GM18951 (cell line): ENCODE data around the gene PPFIA2.
"Not testable (repeated sequence)": the region's sequence is repeated elsewhere in the genome, so short reads cannot be mapped to it uniquely, and the experiment has no call there.

Experiments
- POLR2A ChIP-seq: IDR thresholded peaks from 4 replicates; pipeline ENCODE4 v1.6.1; 2011; ENCODE audit warnings: mild to moderate bottlenecking; ENCODE audit not compliant: insufficient read length, insufficient read depth; ENCODE audit errors: extremely low read depth
- in situ Hi-C: fragments of 300-500 bp; cut with MboI; formaldehyde crosslinking; loops from one replicate; pipeline ENCODE4 v1.12.0; 2022; ENCODE audit warnings: low sequenced_read_pairs, mixed read lengths, inconsistent platforms; ENCODE audit not compliant: unreplicated experiment

PPFIA2 gene

DNA sequence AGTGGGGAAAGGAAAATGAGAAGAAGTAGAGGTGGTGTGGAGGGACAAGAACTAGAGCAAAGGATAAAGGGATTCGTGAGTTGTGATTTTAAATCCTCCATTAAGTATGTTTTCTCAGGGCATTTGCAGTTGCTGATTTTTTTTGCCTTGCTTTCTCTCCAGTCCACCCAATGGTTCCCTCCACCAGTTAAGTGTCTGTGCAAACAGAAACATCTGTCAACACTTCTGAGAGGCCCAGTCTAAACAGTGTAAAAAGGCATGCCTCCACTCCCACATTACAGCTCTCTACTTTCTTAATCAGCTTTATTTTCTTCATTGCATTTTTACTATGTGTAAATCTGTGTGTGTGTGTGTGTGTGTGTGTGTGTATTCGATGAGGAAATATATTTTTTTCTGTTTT is 141.2 kb downstream of the PPFIA2 start:
- in situ Hi-C loops = no loop called here
- TF ChIP-seq POLR2A = no peak

GRCh38 chr12:81615026-81615588 is 144.0 kb downstream of the PPFIA2 start:
- no peak for TF ChIP-seq POLR2A
- in situ Hi-C loops = no loop called here

DNA sequence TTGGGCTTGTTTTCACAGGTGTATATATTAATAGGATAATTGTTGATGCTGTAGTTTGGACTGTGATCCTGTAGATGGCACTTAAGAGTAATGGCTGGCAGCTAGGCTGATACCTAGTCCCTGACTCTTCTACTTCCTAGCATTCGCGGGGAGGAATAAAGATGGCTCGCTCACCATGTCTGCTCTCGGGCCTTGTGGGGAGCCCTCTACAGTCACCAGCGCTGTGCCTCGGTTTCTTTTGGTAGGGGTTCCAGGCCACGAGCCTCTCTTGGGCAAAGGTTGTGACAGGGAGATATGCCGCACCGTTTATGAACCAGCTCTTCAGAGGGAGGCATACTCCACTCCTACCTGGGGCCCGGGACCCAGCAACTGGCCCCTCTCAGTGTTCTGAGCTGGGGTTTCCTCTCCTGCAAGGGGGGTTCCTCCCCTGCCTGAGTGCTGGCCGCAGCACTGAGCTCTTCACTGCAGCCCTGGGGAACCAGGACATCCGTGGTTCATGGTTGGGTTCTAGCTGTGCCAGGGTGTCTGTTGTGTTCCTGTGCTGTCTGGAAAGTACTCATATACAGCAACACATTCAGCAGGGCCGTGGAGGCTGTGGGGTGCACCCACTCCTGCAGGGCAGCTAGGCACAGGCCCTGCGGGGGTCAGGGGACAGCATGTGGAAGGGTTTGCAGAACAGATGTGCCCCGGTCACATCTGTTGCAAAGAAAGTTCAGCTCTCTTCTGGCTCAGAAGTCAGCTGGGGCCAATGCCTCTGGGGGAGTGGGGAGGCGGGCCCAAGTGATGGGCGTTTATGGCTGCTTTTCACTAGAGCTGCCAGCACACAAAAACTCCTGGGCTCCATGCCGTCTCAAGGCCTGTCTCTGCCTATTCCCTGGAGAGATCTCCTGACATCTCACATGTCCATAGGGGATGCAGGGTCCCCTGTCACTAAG is 147.9 kb downstream of the PPFIA2 start:
- in situ Hi-C loops = no loop called here
- no peak for TF ChIP-seq POLR2A

DNA sequence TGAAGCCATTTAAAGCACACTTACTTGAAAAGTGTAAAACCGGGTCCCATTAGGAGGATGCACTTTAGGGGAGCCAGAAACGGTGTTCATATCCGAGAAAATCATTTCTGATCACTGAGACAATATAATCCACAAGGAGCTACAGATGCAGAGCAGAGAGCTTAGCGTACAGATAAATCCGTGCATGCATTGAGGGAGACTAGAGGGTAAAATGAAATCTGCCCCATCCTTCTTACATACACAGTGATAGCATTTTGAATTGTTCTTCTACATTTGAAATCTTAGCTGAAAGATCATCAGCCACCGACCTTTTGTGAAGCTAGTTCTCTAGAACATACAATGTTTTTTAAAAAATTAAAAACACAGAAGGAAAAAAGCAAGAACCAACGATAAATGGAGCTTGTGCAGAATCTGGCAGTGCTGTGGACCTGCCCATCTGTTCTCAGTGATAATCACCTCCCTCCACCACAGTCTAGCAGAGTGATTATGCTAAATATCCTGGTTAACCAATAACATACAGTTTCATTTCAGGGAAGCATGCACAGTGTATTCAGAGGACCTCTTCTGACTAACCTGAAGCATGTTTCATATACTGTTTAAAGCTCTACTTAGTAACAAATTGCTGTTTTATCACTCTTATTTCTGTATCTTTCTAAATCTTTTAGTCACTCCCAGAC is 161.1 kb downstream of the PPFIA2 start:
- in situ Hi-C loops = no loop called here
- TF ChIP-seq POLR2A = no peak

DNA sequence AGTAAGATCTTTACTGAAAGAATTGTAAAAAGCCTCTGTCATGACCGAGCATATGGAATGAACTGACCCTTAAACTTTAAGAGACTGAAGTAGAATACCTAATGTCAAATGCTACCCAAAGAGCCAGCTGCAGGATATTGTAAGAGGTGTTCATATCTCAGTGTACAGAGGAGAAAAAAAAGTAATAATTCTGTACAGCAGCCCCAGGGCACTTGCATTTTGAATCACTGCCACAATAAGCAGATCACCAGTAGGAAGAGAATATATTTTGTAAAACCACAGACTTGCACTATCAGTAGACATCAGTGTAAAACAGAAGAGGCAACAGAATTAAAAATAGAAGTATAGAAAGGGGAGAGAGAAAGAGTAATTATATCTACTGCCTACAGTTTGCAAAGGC is 162.6 kb downstream of the PPFIA2 start:
- TF ChIP-seq POLR2A = no peak
- in situ Hi-C loops = no loop called here

DNA sequence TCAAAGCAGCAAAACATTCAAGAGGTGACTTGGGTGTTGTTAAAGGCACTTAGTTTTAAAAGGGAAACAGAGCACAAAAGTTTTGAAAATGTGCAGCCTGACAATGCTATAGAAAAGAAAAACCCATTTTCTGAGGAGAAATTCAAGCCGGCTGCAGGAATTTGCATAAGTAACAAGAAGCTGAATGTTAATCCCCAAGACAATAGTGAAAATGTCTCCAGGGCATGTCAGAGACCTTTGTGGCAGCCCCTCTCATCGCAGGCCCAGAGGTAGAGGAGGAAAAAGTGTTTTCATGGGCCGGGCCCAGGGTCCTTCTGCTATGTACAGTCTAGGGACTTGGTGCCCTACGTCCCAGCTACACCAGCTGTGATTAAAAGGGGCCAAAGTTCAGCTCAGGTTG is 167.9 kb downstream of the PPFIA2 start:
- in situ Hi-C loops = no loop called here
- TF ChIP-seq POLR2A = no peak

GRCh38 chr12:81590703-81591102 is 168.4 kb downstream of the PPFIA2 start:
- in situ Hi-C loops = not testable (repeated sequence)

DNA sequence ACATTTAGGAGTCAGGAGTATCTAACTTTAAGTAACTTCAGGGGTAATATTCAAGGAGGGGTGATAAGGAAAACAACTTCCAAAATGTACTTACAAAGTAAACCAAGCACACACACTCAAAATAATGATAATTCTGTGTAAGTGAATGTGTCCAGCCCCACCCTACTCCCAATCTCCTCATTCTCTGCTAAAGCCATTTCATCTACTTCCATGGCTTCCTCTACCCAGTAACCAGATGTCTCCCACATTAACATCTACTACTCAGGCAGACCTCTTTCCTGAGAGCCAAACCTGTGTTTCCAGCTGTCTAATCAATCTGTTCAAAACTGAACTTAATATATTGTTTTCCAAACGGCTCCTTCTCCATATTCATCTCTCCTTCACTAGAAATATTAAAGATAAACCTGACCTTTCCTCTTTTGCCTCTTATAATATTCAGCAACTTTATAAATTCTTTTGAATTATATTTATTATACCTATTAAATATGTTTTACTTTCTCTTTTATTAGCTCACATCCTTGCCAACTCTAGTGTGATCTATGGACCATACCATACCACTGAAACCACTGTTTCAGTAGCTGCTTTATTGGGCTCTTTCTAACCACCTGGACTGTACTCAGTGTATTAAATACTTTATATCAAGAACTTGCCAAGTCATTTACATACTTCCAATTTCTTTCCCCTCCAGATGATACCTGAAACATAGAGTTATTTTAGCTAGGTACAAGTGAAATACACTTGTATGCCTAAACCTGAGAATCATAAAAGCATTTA is 170.7 kb downstream of the PPFIA2 start:
- in situ Hi-C loops = no loop called here
- TF ChIP-seq POLR2A = no peak

GRCh38 chr12:81585787-81586186 is 173.4 kb downstream of the PPFIA2 start:
- TF ChIP-seq POLR2A = no peak
- in situ Hi-C loops = no loop called here

GRCh38 chr12:81573228-81573627 is 185.9 kb downstream of the PPFIA2 start:
- in situ Hi-C loops = no loop called here
- no peak for TF ChIP-seq POLR2A

DNA sequence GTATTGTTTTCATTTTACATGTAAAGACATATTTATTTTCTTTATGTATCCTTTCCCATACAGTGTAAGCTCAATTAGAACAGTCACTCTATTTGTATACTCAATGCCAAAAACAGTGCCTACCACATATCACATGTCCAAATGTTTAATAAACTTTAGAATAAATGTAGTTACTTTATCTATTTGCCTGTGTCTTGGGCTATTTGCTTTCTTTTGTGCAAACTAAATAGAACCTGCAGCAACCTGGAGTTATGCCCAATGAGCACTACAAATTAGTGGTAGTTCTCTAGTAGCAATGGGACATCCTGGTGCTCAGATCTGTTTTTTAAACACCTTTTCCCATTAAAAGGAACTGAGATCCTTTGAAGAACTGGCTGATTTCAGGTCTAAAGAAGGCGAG is 186.7 kb downstream of the PPFIA2 start:
- in situ Hi-C loops = no loop called here
- TF ChIP-seq POLR2A = no peak

DNA sequence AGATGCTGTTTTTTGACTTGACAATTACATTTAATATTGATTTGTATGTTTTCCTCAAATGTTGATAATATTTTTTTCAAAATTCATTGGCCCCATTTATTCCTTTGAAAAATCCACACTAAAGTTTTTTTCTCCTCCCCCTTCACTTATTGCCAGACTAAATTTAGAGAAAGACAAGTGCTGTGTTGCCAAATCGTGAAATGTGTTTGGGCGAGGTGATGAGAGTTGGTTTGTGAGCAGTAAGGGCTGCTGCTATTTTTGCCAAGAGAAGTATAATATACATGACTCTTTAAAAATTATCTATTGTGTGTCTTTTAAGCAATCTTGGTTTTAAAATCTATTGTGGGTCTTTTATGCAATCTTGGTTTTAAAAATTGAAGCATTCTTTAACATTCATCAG is 188.9 kb downstream of the PPFIA2 start:
- TF ChIP-seq POLR2A = no peak
- in situ Hi-C loops = no loop called here

DNA sequence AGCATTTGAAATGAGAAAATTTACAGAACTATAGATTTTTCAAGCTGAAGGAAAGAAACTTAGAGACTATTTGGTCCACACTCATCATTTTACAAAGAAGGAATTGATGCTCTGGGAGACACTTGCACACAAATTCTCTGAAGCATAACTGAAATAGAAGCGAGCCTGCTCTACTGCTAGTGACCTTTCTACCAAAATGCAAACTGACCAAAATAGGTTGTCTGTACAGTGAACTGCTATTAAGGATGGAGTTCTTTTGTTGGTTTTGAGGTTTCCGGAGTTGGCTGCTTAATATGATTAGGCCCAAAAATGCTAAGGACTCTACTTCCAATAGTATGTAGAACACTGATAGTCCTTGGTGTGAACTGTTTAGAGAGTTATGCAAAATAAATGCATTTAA is 194.9 kb downstream of the PPFIA2 start:
- no peak for TF ChIP-seq POLR2A
- in situ Hi-C loops = no loop called here
